Astrocyte of the cerebellum (primary cell): ENCODE measurements around the gene TMEM236.

Source experiments
- DNase-seq: peaks from one replicate; pipeline ENCODE4 v3.0.0-alpha.2; 2011; ENCODE audit warnings: low read depth
- H3K4me3 ChIP-seq: 2 replicates; pipeline ENCODE4 v1.5.1; 2011; ENCODE audit warnings: mild to moderate bottlenecking, low read depth, low read length, moderate library complexity
- in situ Hi-C: cut with HindIII; loops from 2 replicates; pipeline ENCODE4 v1.10.0; 2017; ENCODE audit warnings: low sequenced_read_pairs
- TF ChIP-seq, protein P1 (sequence below): IDR thresholded peaks from 2 replicates; pipeline ENCODE4 v1.5.1; 2012; ENCODE audit warnings: low read length, low read depth, moderate library complexity, mild to moderate bottlenecking; ENCODE audit errors: missing control alignments

TMEM236 gene

DNA sequence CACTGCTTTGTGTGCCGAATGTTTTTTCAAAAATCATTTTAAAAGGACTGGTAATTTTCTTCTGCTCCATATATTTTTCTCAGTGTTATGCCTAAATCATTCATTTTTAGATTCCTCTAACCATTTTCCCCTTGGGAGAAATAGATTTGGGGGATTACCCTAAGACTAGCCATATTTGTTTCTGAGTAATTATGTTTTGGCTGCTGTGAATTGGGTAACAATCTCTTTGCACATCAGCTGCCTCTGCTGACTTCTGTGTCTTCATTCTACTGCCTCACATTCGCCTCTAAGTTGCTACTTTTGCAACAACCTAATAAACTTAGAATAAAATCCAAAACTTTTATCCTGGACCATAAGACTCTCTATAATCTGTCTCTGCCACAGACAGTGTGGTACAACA is 38.6 kb downstream of the TMEM236 start:
- no peak overlapping the region for H3K4me3 ChIP-seq
- TF ChIP-seq, protein P1, sequence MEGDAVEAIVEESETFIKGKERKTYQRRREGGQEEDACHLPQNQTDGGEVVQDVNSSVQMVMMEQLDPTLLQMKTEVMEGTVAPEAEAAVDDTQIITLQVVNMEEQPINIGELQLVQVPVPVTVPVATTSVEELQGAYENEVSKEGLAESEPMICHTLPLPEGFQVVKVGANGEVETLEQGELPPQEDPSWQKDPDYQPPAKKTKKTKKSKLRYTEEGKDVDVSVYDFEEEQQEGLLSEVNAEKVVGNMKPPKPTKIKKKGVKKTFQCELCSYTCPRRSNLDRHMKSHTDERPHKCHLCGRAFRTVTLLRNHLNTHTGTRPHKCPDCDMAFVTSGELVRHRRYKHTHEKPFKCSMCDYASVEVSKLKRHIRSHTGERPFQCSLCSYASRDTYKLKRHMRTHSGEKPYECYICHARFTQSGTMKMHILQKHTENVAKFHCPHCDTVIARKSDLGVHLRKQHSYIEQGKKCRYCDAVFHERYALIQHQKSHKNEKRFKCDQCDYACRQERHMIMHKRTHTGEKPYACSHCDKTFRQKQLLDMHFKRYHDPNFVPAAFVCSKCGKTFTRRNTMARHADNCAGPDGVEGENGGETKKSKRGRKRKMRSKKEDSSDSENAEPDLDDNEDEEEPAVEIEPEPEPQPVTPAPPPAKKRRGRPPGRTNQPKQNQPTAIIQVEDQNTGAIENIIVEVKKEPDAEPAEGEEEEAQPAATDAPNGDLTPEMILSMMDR, result no peak
- in situ Hi-C loops, result no loop called here
- no peak for DNase-seq

DNA sequence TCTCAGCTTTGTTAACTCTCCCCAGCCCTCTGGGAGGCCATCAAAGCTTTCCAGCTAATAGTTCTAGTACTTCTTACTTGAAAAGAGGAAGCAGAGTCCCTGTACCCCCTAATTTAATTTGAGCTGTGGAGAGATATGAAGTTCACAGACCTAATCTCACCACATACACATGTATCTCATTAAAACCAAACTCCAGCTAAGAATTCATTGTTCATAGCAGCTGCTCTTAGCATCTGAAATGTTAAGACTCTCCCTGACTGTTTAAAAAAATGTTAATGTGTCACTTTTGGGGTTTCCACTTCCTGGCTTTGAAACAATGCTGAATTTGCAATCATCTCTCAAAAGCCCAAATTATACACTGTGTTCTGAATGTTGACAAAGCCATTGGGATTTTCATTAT is 41.0 kb downstream of the TMEM236 start:
- no peak for DNase-seq
- no peak overlapping the region for H3K4me3 ChIP-seq
- in situ Hi-C loops, result no loop called here
- TF ChIP-seq, protein P1, result no peak

DNA sequence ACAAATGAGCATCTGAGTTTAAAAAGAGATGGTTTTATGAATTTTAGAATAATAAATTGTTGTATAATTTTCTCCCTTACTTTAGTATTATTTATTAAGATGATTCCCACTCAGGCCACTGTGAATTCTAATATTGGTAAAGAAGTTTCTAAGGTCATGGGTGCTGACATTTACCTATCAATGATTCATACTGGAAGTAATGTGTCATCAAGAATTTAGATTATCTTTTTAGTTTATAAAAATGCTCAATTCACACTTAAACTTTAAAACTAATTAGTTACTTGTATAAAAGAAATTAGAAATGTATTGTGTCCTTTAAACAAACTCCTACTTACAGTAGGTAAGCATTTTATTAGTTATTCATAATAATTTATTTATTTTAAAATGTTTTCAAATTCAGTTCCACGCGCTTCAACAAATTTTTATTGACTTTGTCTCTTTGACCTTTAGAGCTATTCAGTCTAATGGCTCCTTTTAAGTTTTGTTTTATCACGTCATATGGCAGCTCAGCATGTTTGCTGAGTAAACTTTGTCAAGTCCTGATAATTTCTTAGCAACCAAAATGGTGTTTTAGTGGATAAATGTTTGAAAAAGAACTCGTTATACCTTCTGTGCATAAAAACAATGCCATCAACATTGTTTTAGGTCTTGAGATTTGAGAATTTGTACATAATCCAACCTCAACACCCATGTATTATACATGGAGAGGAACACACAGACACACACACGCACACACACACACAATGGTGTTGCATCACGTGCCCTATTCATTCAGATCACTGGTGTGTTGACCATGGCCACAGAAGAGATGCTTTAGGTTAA is 42.0 kb downstream of the TMEM236 start:
- in situ Hi-C loops, result no loop called here
- DNase-seq, result no peak
- TF ChIP-seq, protein P1, result no peak

DNA sequence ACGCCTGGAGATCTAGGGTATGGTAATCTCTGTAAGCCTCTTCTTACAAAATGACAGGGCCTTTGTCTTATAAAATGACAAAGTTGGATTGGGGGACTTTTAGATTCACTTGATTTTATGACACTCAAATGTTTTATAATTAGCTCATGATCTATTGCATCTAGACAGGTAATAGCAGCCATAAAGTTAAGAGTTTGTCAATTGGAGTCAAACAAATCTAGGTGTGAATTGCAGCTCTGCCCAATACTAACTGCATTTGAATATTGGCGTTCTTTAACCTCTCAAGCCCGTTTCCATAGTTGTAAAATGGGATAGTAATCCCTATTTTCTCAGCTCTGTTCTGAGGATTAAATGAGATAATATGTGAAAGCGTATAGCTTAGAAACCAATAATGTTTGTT is 43.1 kb downstream of the TMEM236 start:
- no peak for DNase-seq
- in situ Hi-C loops, result loop anchor here (5.0 kb wide), 1 partner anchor 58 kb away; no protein-coding TSS in a partner anchor
- TF ChIP-seq, protein P1, result no peak

More for the DNA sequence above, 42.0 kb downstream of the TMEM236 start:
- H3K4me3 ChIP-seq, result no peak overlapping the region

DNA sequence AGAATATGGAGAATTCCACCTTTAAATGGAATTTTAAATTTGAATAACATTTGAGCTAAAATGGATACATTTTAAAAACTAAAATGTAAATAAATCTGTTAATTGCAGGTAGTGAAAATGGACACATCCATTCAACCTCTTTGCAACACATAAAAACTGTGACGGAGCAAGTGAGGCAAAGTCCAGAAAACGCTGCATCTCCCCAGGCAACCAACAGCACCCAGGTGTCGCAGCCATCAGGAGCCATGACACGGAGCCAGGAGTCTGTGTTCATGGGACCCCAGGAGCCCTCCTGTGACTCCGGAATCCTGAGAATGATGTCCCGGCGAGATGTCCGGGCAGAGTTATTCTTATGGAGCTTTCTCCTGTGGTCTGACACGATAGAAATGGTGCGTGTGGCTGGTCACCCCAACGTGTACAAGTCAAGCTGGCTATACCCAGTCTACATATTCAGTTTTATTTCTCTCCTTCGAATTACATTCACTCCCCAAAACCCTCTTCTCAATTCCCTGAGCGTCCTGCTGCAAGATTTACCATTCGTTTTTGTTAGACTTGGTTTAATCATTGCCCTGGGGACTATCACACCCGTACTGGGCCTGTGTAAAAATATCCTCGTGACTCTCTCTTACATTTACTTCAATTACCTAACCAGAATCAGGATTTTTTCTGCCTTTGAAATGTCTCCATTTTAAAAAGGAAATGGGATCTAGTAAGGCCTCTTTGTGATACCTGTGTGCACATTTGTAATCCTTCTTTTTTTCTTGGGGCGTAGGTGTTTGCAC is 44.0 kb downstream of the TMEM236 start:
- TF ChIP-seq, protein P1, result no peak
- H3K4me3 ChIP-seq, result no peak overlapping the region
- DNase-seq, result no peak
- in situ Hi-C loops, result loop anchor here (5.0 kb wide), 1 partner anchor 59 kb away; no protein-coding TSS in a partner anchor

More for the DNA sequence above, 43.1 kb downstream of the TMEM236 start:
- H3K4me3 ChIP-seq, result no peak overlapping the region

DNA sequence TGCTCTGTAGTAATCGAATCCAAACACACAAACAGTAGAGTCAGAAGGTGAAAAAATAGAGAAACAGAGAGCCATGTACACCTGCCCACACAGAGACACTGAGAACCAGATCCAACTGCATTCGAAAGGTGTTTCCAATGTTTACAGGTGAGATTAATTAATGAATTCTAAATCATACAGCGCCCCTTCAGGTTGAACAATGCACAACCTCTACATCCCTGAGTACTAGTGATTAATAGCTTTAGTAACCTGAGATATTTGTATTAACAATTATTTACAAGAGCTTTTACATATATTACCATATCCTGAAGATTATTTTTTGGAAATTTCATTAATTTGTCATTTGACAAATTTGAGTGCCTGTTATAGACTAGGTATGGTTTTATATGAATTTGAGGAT is 49.5 kb downstream of the TMEM236 start:
- in situ Hi-C loops, result no loop called here
- TF ChIP-seq, protein P1, result no peak
- H3K4me3 ChIP-seq, result no peak overlapping the region
- no peak for DNase-seq
